Caco-2 (cell line): ENCODE measurements around the gene LRRFIP1. TPM values are rescaled to one million over a fixed set of nuclear protein-coding genes. Genes with fewer than 3 reads are reported as not detected.
"Not testable (repeated sequence)": the region's sequence is repeated elsewhere in the genome, so short reads cannot be mapped to it uniquely, and the experiment has no call there.

Experiments
- BruUV-seq: library from RNA; stranded (reverse); fragments of 400-500 nt; replicated peaks from 2 replicates; lab custom pipeline; 2021; lab: Mats Ljungman, UMichigan
- CTCF ChIA-PET: fragments of 300-600 bp; sonication (Branson Sonifier 250); formaldehyde crosslinking; loops from one replicate; lab custom pipeline; 2022; ENCODE audit warnings: antibody characterized with exemption; lab: Charles Lee
- POLR2A ChIA-PET: fragments of 300-600 bp; sonication (Branson Sonifier 250); formaldehyde crosslinking; loops from one replicate; lab custom pipeline; 2022; ENCODE audit warnings: antibody characterized with exemption; lab: Charles Lee
- DNase-seq, 2 experiments: peaks; one replicate each; pipeline versions ENCODE4 v3.0.0 to v3.0.0-alpha.2; 2020 to 2022
- H3K27me3 ChIP-seq: replicated peaks from 2 replicates; pipeline ENCODE4 v1.6.0; 2011; ENCODE audit warnings: low read length; ENCODE audit not compliant: control insufficient read depth, insufficient read depth
- H3K36me3 ChIP-seq: 2 replicates; pipeline ENCODE4 v1.5.1; 2011; ENCODE audit warnings: low read length; ENCODE audit not compliant: control insufficient read depth, insufficient read depth
- H3K4me1 ChIP-seq: fragments of 250-450 bp; sonication (Bioruptor Pico); 2 replicates; pipeline ENCODE4 v1.5.1; 2020; ENCODE audit warnings: mild to moderate bottlenecking
- H3K4me3 ChIP-seq: 2 replicates; pipeline ENCODE4 v1.5.1; 2011; ENCODE audit warnings: low read depth, mild to moderate bottlenecking, control low read depth, low read length
- H3K9me3 ChIP-seq: fragments of 250-450 bp; sonication (Bioruptor Pico); 2 replicates; pipeline ENCODE4 v1.5.1; 2020; ENCODE audit warnings: mild to moderate bottlenecking, moderate library complexity
- H3K27ac Mint-ChIP-seq: one replicate; pipeline ENCODE4 v1.8.0; 2022; ENCODE audit warnings: mixed read lengths; ENCODE audit not compliant: unreplicated experiment
- H3K27me3 Mint-ChIP-seq: one replicate; pipeline ENCODE4 v1.8.0; 2022; ENCODE audit warnings: mixed read lengths; ENCODE audit not compliant: insufficient read depth, unreplicated experiment
- H3K36me3 Mint-ChIP-seq: one replicate; pipeline ENCODE4 v1.8.0; 2022; ENCODE audit warnings: mild to moderate bottlenecking, mixed read lengths; ENCODE audit not compliant: insufficient read depth, unreplicated experiment
- H3K4me1 Mint-ChIP-seq: one replicate; pipeline ENCODE4 v1.8.0; 2022; ENCODE audit warnings: low read depth, mixed read lengths; ENCODE audit not compliant: unreplicated experiment
- H3K4me3 Mint-ChIP-seq: one replicate; pipeline ENCODE4 v1.8.0; 2022; ENCODE audit warnings: mild to moderate bottlenecking, moderate library complexity, mixed read lengths; ENCODE audit not compliant: unreplicated experiment
- H3K9me3 Mint-ChIP-seq: one replicate; pipeline ENCODE4 v1.8.0; 2022; ENCODE audit warnings: mixed read lengths; ENCODE audit not compliant: unreplicated experiment
- CTCF ChIP-seq, 2 experiments: fragments of 200-600 bp in 1 of 2; IDR thresholded peaks; 1 replicate in 1 of 2; 2 replicates in 1 of 2; pipeline versions ENCODE4 v1.5.1 to v1.8.0; 2011 to 2022; ENCODE audit warnings: antibody characterized with exemption in 1 of 2, control low read depth in 1 of 2, inconsistent platforms in 1 of 2, low read depth in 1 of 2, low read length in 1 of 2, mild to moderate bottlenecking in 1 of 2, moderate library complexity in 1 of 2; ENCODE audit not compliant: insufficient read depth in 1 of 2, severe bottlenecking in 1 of 2, unreplicated experiment in 1 of 2
- intact Hi-C: fragments of 100-400 bp; cut with micrococcal nuclease; formaldehyde crosslinking; loops from one replicate; pipeline ENCODE4 v1.10.0; 2022; ENCODE audit not compliant: unreplicated experiment
- total RNA-seq: library from RNA; stranded (reverse); gene quantifications from 2 replicates; pipeline ENCODE4 v1.2.3, GENCODE V29; 2022

Gene LRRFIP1
- total RNA-seq, 1 experiment from 2014 or later = 37.1 TPM

GRCh38 chr2:237747189-237747588 lies 119.8 kb downstream of the LRRFIP1 start:
- H3K36me3 ChIP-seq = no peaks in the 10 kb centered on the region
- no peaks in the 10 kb centered on the region for H3K27me3 Mint-ChIP-seq
- no peaks in the 10 kb centered on the region for H3K9me3 Mint-ChIP-seq
- no peaks in the 10 kb centered on the region for H3K9me3 ChIP-seq
- H3K27ac Mint-ChIP-seq = no peak overlapping the region
- BruUV-seq = no TSS peak
- no peak overlapping the region for H3K4me3 Mint-ChIP-seq
- ChIA-PET POLR2A (no interaction called here), CTCF (no interaction called here)
- DNase-seq = no peak
- no peak for TF ChIP-seq CTCF (IDR thresholded peaks at IDR 0.05; ENCODE audit: insufficient read depth in 1 of 2, low read depth in 1 of 2, low read length in 1 of 2, severe bottlenecking in 1 of 2, unreplicated experiment in 1 of 2)
- peaks cover 22% of the 10 kb centered on the region for H3K4me1 ChIP-seq
- no peaks in the 10 kb centered on the region for H3K27me3 ChIP-seq
- intact Hi-C loops = no loop called here
- H3K4me3 ChIP-seq = no peak overlapping the region
- H3K36me3 Mint-ChIP-seq = peaks cover 22% of the 10 kb centered on the region
- peaks cover 24% of the 10 kb centered on the region for H3K4me1 Mint-ChIP-seq

DNA sequence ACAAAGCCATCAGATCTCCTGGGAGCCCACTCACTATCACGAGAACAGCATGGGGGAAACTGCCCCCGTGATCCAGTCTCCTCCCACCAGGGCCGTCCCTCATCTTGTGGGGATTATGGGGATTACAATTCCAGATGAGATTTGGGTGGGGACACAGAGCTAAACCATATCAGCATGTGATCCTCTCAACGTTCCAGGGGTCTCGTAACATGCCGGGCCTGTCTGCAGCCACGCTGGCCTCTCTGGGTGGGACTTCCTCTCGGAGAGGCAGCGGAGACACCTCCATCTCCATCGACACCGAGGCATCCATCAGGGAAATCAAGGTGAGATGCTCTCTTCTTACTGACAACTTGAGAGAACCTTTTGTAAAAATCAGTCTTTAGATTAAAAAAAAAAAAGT lies 121.6 kb downstream of the LRRFIP1 start:
- H3K36me3 Mint-ChIP-seq = peaks cover 16% of the 10 kb centered on the region
- POLR2A ChIA-PET = no interaction called here
- H3K27ac Mint-ChIP-seq = no peak overlapping the region
- Histone ChIP-seq H3K9me3 (no peaks in the 10 kb centered on the region), H3K27me3 (no peaks in the 10 kb centered on the region), H3K4me1 (peaks cover 9% of the 10 kb centered on the region), H3K36me3 (no peaks in the 10 kb centered on the region), H3K4me3 (no peak overlapping the region)
- peaks cover 7% of the 10 kb centered on the region for H3K4me1 Mint-ChIP-seq
- intact Hi-C loops = no loop called here
- no peak for TF ChIP-seq CTCF (IDR thresholded peaks at IDR 0.05; ENCODE audit: insufficient read depth in 1 of 2, low read depth in 1 of 2, low read length in 1 of 2, severe bottlenecking in 1 of 2, unreplicated experiment in 1 of 2)
- DNase-seq = no peak
- BruUV-seq = no TSS peak
- no peaks in the 10 kb centered on the region for H3K9me3 Mint-ChIP-seq
- no peak overlapping the region for H3K4me3 Mint-ChIP-seq
- no peaks in the 10 kb centered on the region for H3K27me3 Mint-ChIP-seq
- CTCF ChIA-PET = no interaction called here

DNA sequence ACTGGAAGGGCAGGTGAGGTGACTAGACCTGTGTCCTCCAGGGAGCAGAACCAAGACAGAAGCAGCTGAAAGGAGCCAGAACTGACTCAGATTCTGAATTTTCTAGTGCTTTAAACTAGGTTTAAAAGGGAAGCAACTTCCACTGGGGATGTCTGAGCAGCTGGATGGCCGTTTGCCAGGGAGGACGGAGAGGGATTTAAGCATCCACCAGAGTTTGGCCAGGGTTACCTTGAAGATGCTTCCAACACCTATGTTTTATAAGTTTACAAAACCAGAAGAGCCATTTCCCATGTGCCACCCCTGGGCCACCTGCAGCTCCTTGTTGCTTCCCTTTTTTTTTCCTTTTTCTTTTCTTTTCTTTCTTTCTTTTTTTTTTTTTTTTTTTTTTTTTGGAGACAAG lies 122.6 kb downstream of the LRRFIP1 start:
- Mint-ChIP-seq H3K4me1 (peaks cover 2% of the 10 kb centered on the region), H3K36me3 (peaks cover 16% of the 10 kb centered on the region), H3K9me3 (no peaks in the 10 kb centered on the region), H3K27me3 (no peaks in the 10 kb centered on the region), H3K27ac (no peak overlapping the region), H3K4me3 (no peak overlapping the region)
- H3K4me1 ChIP-seq = no peaks in the 10 kb centered on the region
- H3K36me3 ChIP-seq = no peaks in the 10 kb centered on the region
- ChIA-PET CTCF (no interaction called here), POLR2A (no interaction called here)
- TF ChIP-seq CTCF (IDR thresholded peaks at IDR 0.05; ENCODE audit: insufficient read depth in 1 of 2, low read depth in 1 of 2, low read length in 1 of 2, severe bottlenecking in 1 of 2, unreplicated experiment in 1 of 2) = no peak
- no TSS peak for BruUV-seq
- no peaks in the 10 kb centered on the region for H3K27me3 ChIP-seq
- no peak overlapping the region for H3K4me3 ChIP-seq
- DNase-seq = no peak
- no peaks in the 10 kb centered on the region for H3K9me3 ChIP-seq
- intact Hi-C loops = no loop called here

- H3K4me1 Mint-ChIP-seq, H3K27me3 Mint-ChIP-seq, H3K4me3 Mint-ChIP-seq, CTCF ChIA-PET, POLR2A ChIA-PET, BruUV-seq, H3K9me3 Mint-ChIP-seq, H3K27ac Mint-ChIP-seq, H3K9me3 ChIP-seq, H3K27me3 ChIP-seq, DNase-seq, H3K36me3 ChIP-seq, H3K4me1 ChIP-seq, intact Hi-C loops, H3K4me3 ChIP-seq: not testable (repeated sequence)
- peaks cover 16% of the 10 kb centered on the region for H3K36me3 Mint-ChIP-seq
Measured at GRCh38 chr2:237750441-237750840, 123.1 kb downstream of the LRRFIP1 start.
